ENCODE results near the gene AMOTL2. TPM values are rescaled to one million over a fixed set of nuclear protein-coding genes. Genes with fewer than 3 reads are reported as not detected.
A peak's percentile ranks its signal among the peaks of the same experiment; 100 is the strongest.

The AMOTL2 gene
- total RNA-seq, 1 experiment from 2014 or later = 146 TPM

- ChIA-PET CTCF (interaction anchor here (1.0 kb wide), 1 partner anchor 54 kb away, joined by 8 read pairs; no protein-coding TSS in a partner anchor), POLR2A (interaction anchor here (0.6 to 1.0 kb wide), 2 partner anchors 16 to 52 kb away, joined by 5 read pairs; no protein-coding TSS in a partner anchor)
- no peaks in the 10 kb centered on the region for H3K9me3 ChIP-seq (ENCODE audit: control insufficient read depth, insufficient read depth, low read depth, low read length)
- no peaks in the 10 kb centered on the region for H3K36me3 ChIP-seq (ENCODE audit: control insufficient read depth, insufficient read depth, low read length)
- peak overlapping the region; percentile 88 for H3K27ac ChIP-seq (ENCODE audit: low read length)
- no TSS peak for BruUV-seq (replicated peaks)
- no peak for DNase-seq (ENCODE audit: low read depth, low spot score)
- no peaks in the 10 kb centered on the region for H3K27me3 ChIP-seq (ENCODE audit: control insufficient read depth, insufficient read depth, low read length)
- in situ Hi-C loops (cut with HindIII; ENCODE audit: low pct_unique_long_range_greater_than_20kb, low sequenced_read_pairs) = no loop called here
- intact Hi-C loops (cut with micrococcal nuclease; ENCODE audit: unreplicated experiment) = no loop called here
- ATAC-seq = no peak
- H3K4me3 ChIP-seq (ENCODE audit: low read depth in 2 of 2, low read length in 2 of 2) = no peak overlapping the region
- H3K4me1 ChIP-seq (ENCODE audit: control insufficient read depth, insufficient read depth, low read length) = peaks cover 76% of the 10 kb centered on the region
- no peak for TF ChIP-seq REST (IDR thresholded peaks at IDR 0.05; ENCODE audit: insufficient read depth in 1 of 2, low read depth in 2 of 2, low read length in 1 of 2)
- TF ChIP-seq POLR2AphosphoS5 (IDR thresholded peaks at IDR 0.05; ENCODE audit: low read depth, low read length) = no peak
These were observed 63.0 kb downstream of the AMOTL2 start for GRCh38 chr3:134311265-134311664.

DNA sequence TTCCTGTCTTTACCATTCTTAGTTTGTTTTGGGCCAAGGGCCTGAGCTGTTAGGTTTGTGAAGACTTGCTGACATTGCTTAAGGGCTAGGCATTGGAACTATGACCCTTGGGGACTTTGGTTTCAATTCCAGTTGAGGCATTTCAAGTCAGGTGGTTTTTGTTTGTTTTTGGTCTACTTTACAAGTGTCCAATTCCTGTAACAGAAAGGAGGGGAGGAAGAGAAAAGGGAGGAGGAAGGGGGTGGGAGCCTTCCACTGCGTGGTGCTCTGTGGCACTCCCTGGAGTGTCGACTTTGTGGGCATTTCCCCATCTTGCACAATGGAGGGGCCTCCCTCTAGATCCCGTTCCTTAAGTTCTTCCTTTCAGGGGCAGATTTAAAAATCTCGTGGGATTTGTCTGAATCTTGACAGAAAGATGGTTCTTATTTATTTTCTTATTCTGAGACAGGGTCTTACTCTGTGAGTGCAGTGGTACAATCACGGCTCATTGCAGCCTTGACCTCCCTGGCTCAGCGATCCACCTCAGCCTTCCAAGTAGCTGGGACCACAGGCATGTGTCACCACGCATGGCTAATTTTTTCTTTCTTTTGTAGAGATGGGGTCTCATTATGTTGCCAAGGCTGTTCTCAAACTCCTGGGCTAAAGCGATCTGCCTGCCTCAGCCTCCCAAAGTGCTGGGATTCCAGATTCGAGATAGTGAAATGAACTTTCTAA lies 64.1 kb downstream of the AMOTL2 start:
- in situ Hi-C loops (cut with HindIII; ENCODE audit: low pct_unique_long_range_greater_than_20kb, low sequenced_read_pairs) (no loop called here), intact Hi-C loops (cut with micrococcal nuclease; ENCODE audit: unreplicated experiment) (loop anchor here (2.0 to 5.0 kb wide), 2 partner anchors 63 to 113 kb away; no protein-coding TSS in a partner anchor)
- ChIA-PET POLR2A (no interaction called here), CTCF (no interaction called here)
- no peak overlapping the region for H3K4me3 ChIP-seq (ENCODE audit: low read depth in 2 of 2, low read length in 2 of 2)
- DNase-seq (ENCODE audit: low read depth, low spot score) (no peak), ATAC-seq (no peak)
- peaks cover 65% of the 10 kb centered on the region for H3K4me1 ChIP-seq (ENCODE audit: control insufficient read depth, insufficient read depth, low read length)
- peak overlapping the region; percentile 88 for H3K27ac ChIP-seq (ENCODE audit: low read length)
- TF ChIP-seq TCF7L2 (IDR thresholded peaks at IDR 0.05; ENCODE audit: low read depth, low read length) (0 out of 2 replicates have a peak, but pooled peaks have one; percentile 20), POLR2AphosphoS5 (IDR thresholded peaks at IDR 0.05; ENCODE audit: low read depth, low read length) (no peak)
- H3K9me3 ChIP-seq (ENCODE audit: control insufficient read depth, insufficient read depth, low read depth, low read length) = no peaks in the 10 kb centered on the region
- no peaks in the 10 kb centered on the region for H3K36me3 ChIP-seq (ENCODE audit: control insufficient read depth, insufficient read depth, low read length)
- BruUV-seq (replicated peaks) = no TSS peak
- H3K27me3 ChIP-seq (ENCODE audit: control insufficient read depth, insufficient read depth, low read length) = no peaks in the 10 kb centered on the region

DNA sequence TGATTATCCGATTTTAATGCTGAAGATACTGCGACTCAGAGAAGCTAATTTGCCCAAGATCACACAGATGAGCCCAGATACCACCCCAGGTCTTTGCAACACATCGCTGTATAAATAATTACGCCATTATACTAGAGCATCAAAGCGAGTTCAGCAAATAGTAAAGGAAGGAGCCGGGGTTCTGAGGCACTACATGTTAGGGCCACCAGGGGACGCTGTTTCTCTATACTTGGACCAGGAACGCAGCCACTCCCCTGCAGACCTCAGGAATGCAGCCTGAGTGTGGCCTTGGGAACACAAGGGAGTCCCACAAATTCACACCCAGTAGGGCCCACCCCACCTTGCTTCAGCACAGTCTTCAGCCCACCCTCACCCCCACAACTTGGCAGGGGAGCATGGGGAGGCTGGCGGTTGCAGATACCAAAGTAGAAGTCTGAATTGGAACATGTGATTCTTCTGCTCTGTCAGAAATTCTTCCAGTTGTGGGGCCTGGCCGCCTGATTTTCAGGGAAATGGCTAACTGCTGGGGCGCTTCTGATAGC lies 65.8 kb downstream of the AMOTL2 start:
- H3K27ac ChIP-seq (ENCODE audit: low read length) = peak overlapping the region; percentile 88
- DNase-seq (ENCODE audit: low read depth, low spot score) (peak; percentile 84), ATAC-seq (peak; percentile 83)
- no peaks in the 10 kb centered on the region for H3K36me3 ChIP-seq (ENCODE audit: control insufficient read depth, insufficient read depth, low read length)
- BruUV-seq (replicated peaks) = no TSS peak
- TF ChIP-seq SIN3A (IDR thresholded peaks at IDR 0.05; ENCODE audit: borderline replicate concordance, insufficient read depth, low read depth, low read length) = no peak
- TF ChIP-seq TCF7L2 (IDR thresholded peaks at IDR 0.05; ENCODE audit: low read depth, low read length) = peak; percentile 62
- 0 out of 2 replicates have a peak, but pooled peaks have one; percentile 36 for TF ChIP-seq POLR2AphosphoS5 (IDR thresholded peaks at IDR 0.05; ENCODE audit: low read depth, low read length)
- peak; percentile 100 for TF ChIP-seq CTCF (IDR thresholded peaks at IDR 0.05)
- no peak for TF ChIP-seq REST (IDR thresholded peaks at IDR 0.05; ENCODE audit: insufficient read depth in 1 of 2, low read depth in 2 of 2, low read length in 1 of 2)
- H3K9me3 ChIP-seq (ENCODE audit: control insufficient read depth, insufficient read depth, low read depth, low read length) = no peaks in the 10 kb centered on the region
- H3K4me1 ChIP-seq (ENCODE audit: control insufficient read depth, insufficient read depth, low read length) = peaks cover 47% of the 10 kb centered on the region
- H3K4me3 ChIP-seq (ENCODE audit: low read depth in 2 of 2, low read length in 2 of 2) = peak overlapping the region in 1 of 2 experiments; percentile 46; a peak in 2 of 4 replicates
- in situ Hi-C loops (cut with HindIII; ENCODE audit: low pct_unique_long_range_greater_than_20kb, low sequenced_read_pairs) (no loop called here), intact Hi-C loops (cut with micrococcal nuclease; ENCODE audit: unreplicated experiment) (loop anchor here (1.0 to 5.0 kb wide), 3 partner anchors 64 to 166 kb away; no protein-coding TSS in a partner anchor)
- H3K27me3 ChIP-seq (ENCODE audit: control insufficient read depth, insufficient read depth, low read length) = no peaks in the 10 kb centered on the region
- ChIA-PET CTCF (interaction anchor here (0.8 to 2.4 kb wide), 4 partner anchors 96 to 175 kb away, joined by 3 to 16 read pairs (median 3); no protein-coding TSS in a partner anchor), POLR2A (interaction anchor here (0.5 kb wide), 1 partner anchor 46 kb away, joined by 6 read pairs; no protein-coding TSS in a partner anchor)

Data from Panc1 (cell line).